Medulla oblongata (tissue), 1 donor: ENCODE data around the gene GRIK1.

ENCODE experiments used
- DNase-seq: peaks from one replicate; pipeline ENCODE4 v3.0.0-alpha.2; 2015; ENCODE audit errors: extremely low spot score

GRIK1 gene

DNA sequence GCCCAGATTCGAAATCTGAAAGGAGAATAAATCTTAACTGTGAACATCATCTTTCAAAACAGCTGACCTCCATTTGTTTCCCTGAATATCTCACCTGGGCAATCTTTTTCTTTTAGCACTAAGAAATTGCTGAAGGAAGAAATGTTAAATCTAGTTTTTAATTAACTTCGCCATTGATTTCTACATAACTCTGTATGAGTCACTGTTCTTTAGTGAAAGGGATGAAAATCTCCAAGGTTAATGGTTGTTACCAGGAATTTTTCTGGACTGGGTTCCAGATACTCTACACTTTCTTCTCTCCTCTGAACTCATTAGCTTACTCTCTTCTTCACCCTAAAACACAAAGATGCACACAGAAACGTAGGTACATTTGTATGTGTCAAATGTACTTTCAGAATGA, 405.3 kb downstream of the GRIK1 start:
- DNase-seq = no peak

DNA sequence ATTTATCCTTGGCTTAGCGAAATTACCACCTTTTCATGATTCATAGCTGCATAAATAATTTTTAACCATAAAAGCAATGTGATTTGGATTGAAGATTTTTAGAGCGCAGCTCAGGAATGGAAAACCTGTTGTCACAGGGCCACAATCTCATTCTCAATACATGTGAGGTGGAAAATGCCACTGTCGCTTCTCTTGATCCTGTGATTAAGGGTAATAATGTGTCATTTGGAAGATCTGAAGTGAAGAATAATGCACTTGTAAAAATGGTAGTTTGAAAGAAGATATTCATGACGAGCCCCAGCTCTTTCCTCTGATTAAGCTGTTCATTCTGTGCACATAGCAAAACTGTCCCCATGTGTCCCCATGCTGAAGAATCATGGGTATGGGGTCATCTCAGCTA, 410.7 kb downstream of the GRIK1 start:
- DNase-seq = no peak

DNA sequence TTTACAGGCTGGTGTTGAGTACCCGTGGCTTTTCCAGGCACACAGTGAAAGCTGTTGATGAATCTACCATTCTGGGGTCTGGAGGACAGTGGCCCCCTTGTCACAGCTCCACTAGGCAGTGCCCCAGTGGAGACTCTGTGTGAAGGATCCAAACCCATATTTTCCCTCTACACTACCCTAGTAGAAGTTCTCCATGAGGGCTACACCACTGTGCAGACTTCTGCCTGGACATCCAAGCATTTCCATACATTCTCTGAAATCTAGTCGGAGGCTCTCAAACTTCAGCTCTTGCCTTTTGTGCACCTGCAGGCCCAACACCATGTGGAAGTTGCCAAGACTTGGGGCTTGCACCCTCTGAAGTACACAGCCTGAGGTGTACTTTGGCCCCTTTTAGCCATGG, 413.3 kb downstream of the GRIK1 start:
- no peak for DNase-seq

DNA sequence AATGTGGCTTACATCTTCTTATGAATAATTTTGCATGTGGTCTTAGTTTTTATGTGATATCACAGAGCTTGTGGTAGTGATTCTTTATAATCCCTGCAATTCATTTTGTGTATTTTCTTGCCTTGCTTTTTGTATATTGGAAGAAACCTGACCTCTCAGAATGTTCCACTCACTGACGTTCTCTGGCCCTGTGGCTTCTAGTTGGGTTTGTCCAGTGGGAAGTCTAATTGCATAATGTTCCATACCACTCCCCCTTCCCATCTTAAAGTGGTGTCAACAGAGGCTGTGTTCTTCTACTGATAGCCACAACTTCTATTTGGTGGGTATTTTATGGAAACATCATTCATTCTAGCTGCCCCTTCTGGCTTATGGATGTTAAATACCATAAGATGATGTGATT, 415.7 kb downstream of the GRIK1 start:
- DNase-seq = no peak

DNA sequence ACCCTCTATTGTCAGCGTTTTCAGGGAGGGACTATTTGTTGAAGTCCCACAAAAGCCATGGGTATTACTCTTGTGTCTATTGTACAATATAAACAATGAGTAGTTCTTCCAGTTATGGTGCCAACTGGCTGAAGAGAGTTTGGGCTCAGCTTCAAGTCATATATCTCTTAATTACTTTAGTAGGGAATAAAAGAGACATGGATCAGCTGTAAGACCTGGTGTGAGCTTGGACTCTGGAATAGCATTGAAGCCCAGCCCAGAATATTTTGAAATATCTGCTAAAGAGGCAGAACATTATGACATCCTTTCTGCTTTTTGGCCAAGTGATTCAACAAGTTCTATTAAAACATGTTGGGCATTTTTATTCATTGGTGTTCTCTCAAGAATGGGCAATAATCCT, 416.1 kb downstream of the GRIK1 start:
- DNase-seq = no peak

DNA sequence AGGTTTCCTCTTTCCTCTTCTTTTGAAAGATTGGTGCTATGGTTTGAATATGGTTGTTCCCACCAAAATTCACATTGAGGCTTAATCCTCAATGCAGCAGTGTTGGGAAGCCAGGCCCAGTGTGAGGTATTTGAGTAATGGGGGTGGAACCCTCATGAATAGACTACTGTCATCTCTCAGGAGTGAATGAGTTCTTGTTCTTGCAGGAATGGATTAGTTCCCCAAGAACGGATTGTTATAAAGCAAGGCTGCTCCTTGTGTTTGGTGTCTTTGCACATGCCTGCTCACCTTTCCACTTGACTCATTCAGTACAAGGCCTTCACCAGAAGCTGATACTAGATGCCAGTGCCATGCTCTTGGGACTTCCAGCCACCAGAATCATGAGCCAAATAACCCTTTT, 417.9 kb downstream of the GRIK1 start:
- DNase-seq = peak; percentile 17

DNA sequence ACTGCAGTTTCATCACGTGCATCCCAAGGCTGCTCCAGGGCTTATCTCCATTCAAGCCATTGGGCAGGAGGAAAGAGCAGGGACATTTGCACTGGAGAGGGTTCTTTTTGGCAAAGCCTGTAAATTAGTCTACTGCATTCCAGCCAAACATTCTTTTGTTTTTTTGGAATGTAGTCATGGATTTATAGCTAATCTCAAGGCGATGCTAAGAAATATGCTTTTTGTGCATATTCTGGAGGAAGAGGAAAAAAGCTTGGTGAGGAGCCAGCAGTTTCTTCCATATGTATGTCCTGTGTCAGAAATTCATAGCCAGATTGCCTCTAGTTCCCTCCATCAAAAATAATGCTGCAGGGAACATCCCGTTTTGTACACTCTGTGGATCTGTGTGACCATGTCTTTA, 419.6 kb downstream of the GRIK1 start:
- DNase-seq = no peak

DNA sequence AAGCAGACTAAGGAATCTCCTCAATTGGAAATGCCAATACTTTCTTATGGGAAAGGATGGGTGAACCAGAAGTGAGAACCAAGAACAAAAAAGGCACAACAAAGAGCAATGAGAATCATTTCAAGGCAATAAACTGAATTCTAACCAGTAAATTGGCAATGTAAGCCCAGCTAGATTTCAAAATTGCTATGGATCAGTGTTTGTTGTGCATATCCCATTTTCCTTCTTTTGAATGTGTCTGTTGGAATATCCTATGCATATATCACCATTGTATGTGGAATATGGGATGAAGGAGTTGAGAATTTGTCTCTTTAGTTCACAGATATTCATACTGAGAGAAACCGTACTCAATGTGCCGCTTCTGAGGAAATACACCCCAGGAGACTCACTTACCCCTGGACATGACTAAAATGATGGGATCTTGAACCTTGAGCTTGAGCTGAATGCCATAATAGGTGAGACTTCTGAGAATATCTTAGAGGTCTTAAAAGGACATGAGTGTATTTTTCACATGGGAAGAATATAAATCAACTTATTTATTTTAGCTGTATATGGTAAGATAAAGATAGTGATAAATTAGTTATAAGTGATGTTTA, 425.0 kb downstream of the GRIK1 start:
- no peak for DNase-seq

DNA sequence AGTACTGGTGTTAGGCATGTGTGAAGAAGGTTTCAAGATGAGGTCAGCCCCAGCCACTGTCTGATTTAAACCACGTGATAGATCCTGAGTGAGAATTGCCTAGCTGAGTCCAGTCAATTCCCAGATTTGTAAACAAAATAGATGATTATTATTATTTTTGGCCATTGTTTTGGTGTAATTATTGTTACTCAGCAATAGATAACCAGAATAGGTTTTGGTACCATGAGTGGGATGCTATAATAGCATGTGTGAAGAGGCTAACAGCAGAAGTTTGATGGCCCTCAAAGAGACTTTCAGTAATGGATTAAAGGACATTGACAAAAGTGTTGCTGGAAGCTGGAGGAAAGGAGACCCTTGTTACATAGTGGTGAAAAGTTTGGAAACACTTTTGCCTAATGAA, 426.3 kb downstream of the GRIK1 start:
- DNase-seq = no peak

DNA sequence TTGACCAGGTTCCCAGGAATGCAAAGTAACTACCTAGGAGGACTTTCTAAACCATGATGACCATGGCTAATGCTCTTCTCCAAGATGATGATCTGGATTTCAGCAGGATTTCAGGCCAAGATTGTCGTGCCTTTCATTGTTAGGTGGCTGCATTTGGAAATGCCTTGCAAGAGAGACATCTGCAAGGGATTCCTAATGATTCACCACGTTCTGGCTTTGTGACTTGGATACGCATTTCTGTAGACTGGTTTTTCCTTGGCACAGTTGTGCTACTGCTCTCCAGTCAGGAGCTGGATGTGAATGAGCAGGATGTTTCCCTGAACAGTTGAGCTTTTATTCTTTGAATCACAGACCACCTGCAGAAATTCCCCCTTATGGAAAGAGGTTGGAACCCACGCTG, 428.7 kb downstream of the GRIK1 start:
- peak; percentile 36 for DNase-seq

DNA sequence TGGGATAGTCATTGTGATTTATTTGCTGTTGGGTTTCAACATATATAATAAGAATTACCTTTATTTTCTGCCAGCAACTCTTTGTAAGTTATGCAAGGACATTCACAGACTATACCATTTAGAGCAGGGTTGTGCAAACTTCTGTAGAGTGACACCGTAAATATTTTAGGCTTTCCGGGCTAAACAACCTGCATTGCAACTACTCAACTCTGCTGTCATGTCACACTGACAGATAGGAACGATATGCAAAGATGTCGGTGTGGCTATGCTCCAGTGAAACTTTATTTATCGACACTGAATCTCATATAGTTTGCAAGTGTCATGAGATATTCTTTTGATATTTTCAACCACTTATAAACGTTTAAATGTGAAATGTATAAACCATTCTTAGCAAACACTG, 430.7 kb downstream of the GRIK1 start:
- DNase-seq = no peak

DNA sequence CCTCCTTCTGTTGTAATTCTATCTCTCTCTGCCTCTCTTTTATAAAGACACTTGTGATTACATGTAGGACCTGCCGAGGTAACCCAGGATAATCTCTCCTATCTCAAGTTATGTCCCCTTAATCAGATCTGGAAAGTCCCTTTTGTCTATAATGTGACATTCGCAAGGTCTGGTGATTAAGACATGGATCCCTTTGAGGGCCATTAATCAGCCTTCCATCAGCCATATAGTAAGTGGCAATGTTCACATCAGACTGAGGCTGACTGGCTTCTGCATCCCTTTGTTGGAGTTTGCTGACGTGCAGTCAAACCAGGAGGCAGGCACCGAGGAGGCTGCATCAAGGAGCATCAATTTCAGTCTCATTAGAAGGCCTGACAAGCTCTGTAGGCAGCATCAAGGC, 431.5 kb downstream of the GRIK1 start:
- DNase-seq = no peak

DNA sequence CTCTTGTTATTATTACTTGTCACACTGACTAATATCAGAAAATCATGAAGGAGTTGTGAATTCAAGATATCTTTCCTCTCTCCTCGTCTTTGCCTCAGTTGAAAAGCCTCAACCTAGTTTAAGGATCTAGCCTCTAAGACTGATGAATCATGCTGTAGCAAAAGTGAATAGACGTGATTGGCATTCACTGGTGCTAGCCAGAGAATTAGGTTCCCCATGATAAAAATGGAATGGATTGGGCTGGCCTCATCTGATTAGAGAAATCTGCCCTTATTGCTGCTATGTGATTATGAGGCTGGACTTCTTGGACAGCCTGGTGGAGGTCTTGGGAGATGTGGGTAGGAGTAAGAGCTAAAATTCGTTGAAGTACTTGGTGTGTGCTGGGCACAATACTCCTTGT, 432.8 kb downstream of the GRIK1 start:
- no peak for DNase-seq

DNA sequence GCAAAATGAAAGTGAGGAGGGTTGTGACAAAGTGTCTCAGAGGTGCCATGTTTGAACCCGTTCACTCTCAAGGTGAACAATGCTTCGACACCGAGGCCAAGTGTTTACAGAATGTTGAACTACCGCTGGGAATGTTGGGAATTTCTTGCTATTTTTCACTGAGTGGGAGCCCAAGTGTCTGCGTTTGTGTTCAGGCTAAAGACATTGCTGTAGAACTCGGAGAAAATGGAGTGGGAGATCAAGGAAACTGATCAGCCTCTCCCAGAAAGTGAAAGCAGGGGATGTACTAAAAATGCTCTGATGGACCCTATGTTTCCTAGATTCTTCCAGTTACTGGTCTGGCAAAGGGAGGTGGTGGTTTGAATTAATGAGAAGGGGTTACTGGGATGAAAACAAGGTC, 433.6 kb downstream of the GRIK1 start:
- DNase-seq = no peak

DNA sequence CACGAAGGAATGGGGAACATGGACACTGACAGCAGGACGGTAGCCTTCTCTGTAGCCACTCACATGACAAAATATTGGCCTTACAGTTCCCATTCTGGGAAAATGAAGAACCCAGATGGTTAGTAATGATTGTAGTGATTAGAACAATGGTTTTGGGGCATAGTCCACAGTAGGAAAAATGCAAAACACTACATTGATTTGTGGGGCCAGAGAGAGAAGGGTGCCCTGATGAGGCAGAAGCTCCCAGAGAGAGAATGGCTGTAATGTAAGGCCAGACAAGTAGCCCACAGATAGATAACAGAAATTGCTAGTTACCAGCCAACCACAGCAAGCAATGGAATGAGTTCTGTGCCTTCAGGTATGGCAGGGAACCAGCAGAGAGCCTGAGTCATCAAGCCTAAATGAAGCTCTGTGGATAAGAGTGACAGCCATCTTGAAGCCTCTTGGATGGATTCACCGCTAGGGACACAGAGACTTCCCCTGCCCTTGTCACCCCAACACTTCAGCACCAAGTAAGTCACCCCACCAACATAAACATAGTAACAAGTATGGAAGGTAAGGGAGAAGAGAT, 435.0 kb downstream of the GRIK1 start:
- DNase-seq = no peak

DNA sequence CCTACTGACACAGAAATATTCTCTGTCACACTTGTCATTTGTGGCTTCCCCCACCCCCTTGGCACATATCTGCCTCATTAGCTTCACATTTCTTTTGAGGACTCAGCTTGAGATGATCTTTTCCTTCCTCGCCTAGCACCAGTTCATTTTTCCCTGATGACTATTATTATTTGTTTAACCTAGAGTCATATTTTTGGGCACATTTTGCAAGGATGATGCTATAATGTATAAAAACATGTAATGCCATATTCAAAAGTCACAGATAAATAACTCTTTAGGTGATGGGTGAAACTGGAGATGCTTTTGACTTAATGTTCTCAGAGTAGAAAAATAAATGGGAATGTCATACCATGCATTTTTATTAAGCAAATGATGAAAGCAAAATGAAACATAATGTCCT, 438.3 kb downstream of the GRIK1 start:
- DNase-seq = no peak

DNA sequence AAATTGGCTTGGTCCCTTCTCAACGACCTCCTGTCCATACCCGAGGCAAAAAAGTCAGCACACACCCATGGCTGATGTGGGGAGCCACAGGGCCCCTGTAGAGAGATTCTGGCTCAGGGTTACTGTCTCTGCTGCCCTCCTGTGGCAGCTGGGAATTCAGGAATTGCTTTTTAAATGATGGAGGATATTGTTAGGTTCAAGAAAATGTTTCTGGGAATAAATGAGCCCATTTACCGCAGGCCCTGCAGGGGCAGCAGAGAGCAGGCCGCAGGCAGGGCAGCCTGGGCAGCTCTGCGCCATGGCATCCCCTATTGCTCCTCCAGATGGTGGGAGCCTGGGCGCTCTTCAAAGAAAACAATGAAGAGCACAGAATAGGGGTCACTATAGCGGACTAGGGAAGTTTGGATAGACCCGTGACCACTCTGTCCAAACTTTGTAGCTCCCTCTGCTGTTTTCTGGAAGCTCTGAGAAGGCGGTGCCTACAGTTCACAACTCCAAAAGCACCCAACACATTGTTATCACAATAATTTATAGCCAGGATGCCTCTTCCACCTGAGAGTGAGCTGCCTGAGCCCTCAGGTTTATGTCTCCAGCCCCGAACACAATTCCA, 440.0 kb downstream of the GRIK1 start:
- DNase-seq = peak; percentile 55

DNA sequence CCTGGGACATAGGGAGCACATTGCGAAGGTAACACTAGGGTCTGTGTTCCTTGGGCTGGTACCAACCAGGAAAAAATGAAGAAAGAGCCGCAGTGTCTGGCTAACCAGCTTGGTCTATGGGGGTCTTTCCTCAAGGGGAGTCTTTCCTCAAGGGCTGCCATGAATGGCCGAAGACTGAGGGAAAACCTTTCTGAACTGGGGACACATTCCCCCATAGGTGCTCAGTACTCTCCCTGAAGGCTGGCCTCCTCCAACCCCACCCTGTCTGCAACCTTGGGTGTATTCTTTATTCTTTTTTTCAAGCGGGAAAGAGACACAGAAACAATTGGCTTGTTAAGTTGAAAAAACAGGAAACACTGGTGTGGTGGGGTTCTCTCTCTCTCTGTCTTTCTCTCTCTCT, 440.6 kb downstream of the GRIK1 start:
- no peak for DNase-seq

DNA sequence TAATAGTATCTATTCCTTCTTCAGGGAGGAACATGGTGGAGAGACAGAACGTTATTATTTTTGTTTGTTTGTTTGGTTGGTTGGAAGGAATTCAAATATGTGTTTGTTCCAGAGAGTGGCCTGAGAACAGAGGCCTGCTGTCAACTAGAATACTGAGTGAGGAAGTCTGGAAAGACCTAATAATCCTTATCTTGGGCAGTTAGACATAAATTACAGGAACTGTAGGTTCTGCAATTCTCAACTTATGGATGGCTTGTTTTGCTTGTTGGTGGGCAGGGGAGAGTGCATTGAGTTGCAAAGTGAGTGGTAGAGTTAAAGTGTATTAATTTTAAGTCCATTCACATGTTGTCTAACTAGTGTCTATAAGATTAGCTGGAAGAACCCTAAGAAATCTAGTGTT, 443.5 kb downstream of the GRIK1 start:
- no peak for DNase-seq

DNA sequence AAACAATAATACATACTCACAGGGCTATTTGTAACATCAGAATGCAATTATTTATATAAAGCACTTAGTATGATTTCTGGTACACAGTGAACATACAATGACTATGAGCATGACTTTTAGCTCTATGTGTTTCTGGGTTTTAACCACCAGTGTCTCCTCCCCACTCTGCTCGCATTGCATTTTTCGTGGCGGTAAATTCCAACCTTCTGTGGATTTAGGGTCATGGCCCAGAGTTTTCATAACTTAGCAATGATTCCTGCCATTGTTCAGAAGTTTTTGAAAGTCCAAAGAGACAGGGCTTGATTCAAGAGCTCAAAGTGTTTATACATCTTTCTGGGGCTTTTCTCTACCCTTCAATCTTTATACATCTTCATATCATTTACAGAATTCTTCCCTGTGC, 449.8 kb downstream of the GRIK1 start:
- DNase-seq = no peak

DNA sequence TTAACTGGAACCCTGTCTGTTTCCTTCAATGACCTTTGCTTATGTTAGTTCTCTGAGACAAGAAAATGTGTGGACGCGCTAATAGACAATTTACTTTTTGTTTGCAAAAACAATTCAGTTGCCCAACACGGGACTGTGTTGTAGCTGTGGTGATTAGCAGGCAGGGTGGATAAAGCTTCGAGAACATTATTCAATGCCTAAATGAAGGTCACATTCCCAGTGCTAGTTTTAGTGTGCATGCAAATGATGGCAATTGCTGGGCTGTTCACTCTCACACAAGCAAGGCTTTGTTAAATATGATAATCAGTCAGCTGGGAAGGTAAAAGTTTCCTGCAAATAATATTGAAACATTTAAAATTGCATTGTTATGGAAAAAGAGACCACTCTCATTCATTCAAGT, 452.6 kb downstream of the GRIK1 start:
- peak; percentile 71 for DNase-seq
